Suprapubic skin (tissue), 4 donors: Measurements from ENCODE around the gene ACER2. TPM values are rescaled to one million over a fixed set of nuclear protein-coding genes. Genes with fewer than 3 reads are reported as not detected.

Experiments used
- DNase-seq, 2 donors: peaks; one replicate each; pipeline ENCODE4 v3.0.0-alpha.2; 2019; ENCODE audit warnings: low spot score in 2 of 2
- H3K27ac ChIP-seq: fragments of 200-600 bp; sonication (generic); one replicate; pipeline ENCODE4 v1.5.1; 2019
- H3K27me3 ChIP-seq: fragments of 200-600 bp; sonication (generic); one replicate; pipeline ENCODE4 v1.5.1; 2019
- H3K36me3 ChIP-seq: fragments of 200-600 bp; sonication (generic); one replicate; pipeline ENCODE4 v1.5.1; 2019
- H3K4me1 ChIP-seq: fragments of 200-600 bp; sonication (generic); one replicate; pipeline ENCODE4 v1.5.1; 2019
- H3K4me3 ChIP-seq: fragments of 200-600 bp; sonication (generic); one replicate; pipeline ENCODE4 v1.5.1; 2019; ENCODE audit warnings: mild to moderate bottlenecking
- H3K9me3 ChIP-seq: fragments of 200-600 bp; sonication (generic); one replicate; pipeline ENCODE4 v1.5.1; 2019
- EP300 ChIP-seq: sonication (generic); formaldehyde crosslinking; IDR thresholded peaks from one replicate; pipeline ENCODE4 v1.6.1; 2017; ENCODE audit warnings: antibody characterized with exemption
- POLR2A ChIP-seq, 2 donors: fragments of 450-650 bp; IDR thresholded peaks; one replicate each; pipeline ENCODE4 v1.6.1; 2017; ENCODE audit warnings: antibody characterized with exemption in 2 of 2, mild to moderate bottlenecking in 2 of 2, moderate library complexity in 2 of 2
- POLR2AphosphoS5 ChIP-seq, 3 donors: sonication (generic); formaldehyde crosslinking; IDR thresholded peaks; one replicate each; pipeline ENCODE4 v1.6.1; 2017; ENCODE audit warnings: antibody characterized with exemption in 3 of 3
- WGBS: methylation state at CpG from one replicate; pipeline ENCODE4 v1.1.5; 2018; 5-methylcytosine and 5-hydroxymethylcytosine counted together
- total RNA-seq, 4 donors: library from RNA; depleted of rRNA; stranded (reverse); fragments of >200 nt; gene quantifications; one replicate each; pipeline ENCODE4 v1.1.0, GENCODE V29; 2016
- TF ChIP-seq, protein P1 (sequence below), 2 donors: fragments of 200-600 bp in 1 of 2; fragments of 450-650 bp in 1 of 2; sonication (generic) in 1 of 2; IDR thresholded peaks; one replicate each; pipeline ENCODE4 v1.5.1; 2016 to 2019; ENCODE audit warnings: antibody characterized with exemption in 2 of 2, mild to moderate bottlenecking in 1 of 2, moderate library complexity in 1 of 2

The ACER2 gene
- total RNA-seq, 4 donors from 2014 or later = 12.1 to 18.8 (median 14.8) TPM

GRCh38 chr9:19420877-19421276 is 12.1 kb downstream of the ACER2 start:
- no peak for TF ChIP-seq POLR2A (IDR thresholded peaks at IDR 0.05)
- no peak for TF ChIP-seq EP300
- TF ChIP-seq, protein P1, sequence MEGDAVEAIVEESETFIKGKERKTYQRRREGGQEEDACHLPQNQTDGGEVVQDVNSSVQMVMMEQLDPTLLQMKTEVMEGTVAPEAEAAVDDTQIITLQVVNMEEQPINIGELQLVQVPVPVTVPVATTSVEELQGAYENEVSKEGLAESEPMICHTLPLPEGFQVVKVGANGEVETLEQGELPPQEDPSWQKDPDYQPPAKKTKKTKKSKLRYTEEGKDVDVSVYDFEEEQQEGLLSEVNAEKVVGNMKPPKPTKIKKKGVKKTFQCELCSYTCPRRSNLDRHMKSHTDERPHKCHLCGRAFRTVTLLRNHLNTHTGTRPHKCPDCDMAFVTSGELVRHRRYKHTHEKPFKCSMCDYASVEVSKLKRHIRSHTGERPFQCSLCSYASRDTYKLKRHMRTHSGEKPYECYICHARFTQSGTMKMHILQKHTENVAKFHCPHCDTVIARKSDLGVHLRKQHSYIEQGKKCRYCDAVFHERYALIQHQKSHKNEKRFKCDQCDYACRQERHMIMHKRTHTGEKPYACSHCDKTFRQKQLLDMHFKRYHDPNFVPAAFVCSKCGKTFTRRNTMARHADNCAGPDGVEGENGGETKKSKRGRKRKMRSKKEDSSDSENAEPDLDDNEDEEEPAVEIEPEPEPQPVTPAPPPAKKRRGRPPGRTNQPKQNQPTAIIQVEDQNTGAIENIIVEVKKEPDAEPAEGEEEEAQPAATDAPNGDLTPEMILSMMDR (IDR thresholded peaks at IDR 0.05) = no peak
- no peak for TF ChIP-seq POLR2AphosphoS5 (IDR thresholded peaks at IDR 0.05)
- no peak overlapping the region for H3K4me3 ChIP-seq

GRCh38 chr9:19423163-19423562 is 14.4 kb downstream of the ACER2 start:
- Histone ChIP-seq H3K27me3 (no peaks in the 10 kb centered on the region), H3K9me3 (no peaks in the 10 kb centered on the region), H3K4me3 (no peak overlapping the region), H3K27ac (no peak overlapping the region), H3K36me3 (peaks cover 9% of the 10 kb centered on the region), H3K4me1 (no peaks in the 10 kb centered on the region)
- DNase-seq = no peak
- TF ChIP-seq, protein P1 (IDR thresholded peaks at IDR 0.05) = no peak
- TF ChIP-seq EP300 (no peak), POLR2AphosphoS5 (IDR thresholded peaks at IDR 0.05) (no peak), POLR2A (IDR thresholded peaks at IDR 0.05) (no peak)
- 95% methylated on average over 3 of the region's 3 CpGs for WGBS

More at GRCh38 chr9:19420877-19421276, 12.1 kb downstream of the ACER2 start:
- no peaks in the 10 kb centered on the region for H3K9me3 ChIP-seq
- H3K27me3 ChIP-seq = no peaks in the 10 kb centered on the region
- no peaks in the 10 kb centered on the region for H3K4me1 ChIP-seq
- no peak overlapping the region for H3K27ac ChIP-seq
- H3K36me3 ChIP-seq = peaks cover 8% of the 10 kb centered on the region
- WGBS = 100% methylated on average over 1 of the region's 1 CpG
- DNase-seq = no peak

- DNase-seq = no peak
- WGBS = 57% methylated on average over 3 of the region's 3 CpGs
Measured at GRCh38 chr9:19424176-19424779, 15.5 kb downstream of the ACER2 start.

DNA sequence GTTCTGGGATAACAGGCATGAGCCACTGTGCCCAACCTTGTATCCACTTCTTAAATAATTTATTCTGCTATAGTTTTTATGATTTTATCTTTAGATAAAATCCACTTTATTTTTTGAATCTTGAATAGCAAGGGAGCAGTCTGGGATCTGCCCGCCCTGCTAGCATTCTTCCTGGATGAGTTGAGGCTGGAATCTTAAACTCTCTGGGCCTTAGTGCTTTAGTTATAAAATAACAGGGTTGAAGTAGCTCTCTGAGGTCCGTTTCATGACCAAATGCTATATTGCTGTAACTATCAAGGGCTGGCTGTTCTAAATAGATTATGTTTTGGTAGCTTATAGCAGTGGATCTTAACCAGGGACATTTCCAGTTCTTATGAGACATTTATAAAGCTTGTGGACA is 20.8 kb downstream of the ACER2 start:
- DNase-seq = no peak
- 84% methylated on average over 2 of the region's 2 CpGs for whole genome bisulfite sequencing
- peaks cover 9% of the 10 kb centered on the region for H3K36me3 ChIP-seq

More at GRCh38 chr9:19424176-19424779, 15.5 kb downstream of the ACER2 start:
- Histone ChIP-seq H3K4me3 (no peak overlapping the region), H3K27ac (no peak overlapping the region), H3K4me1 (no peaks in the 10 kb centered on the region), H3K9me3 (no peaks in the 10 kb centered on the region), H3K36me3 (peaks cover 9% of the 10 kb centered on the region), H3K27me3 (no peaks in the 10 kb centered on the region)
- TF ChIP-seq, protein P1 (IDR thresholded peaks at IDR 0.05) = no peak
- TF ChIP-seq EP300 = no peak
- no peak for TF ChIP-seq POLR2AphosphoS5 (IDR thresholded peaks at IDR 0.05)
- no peak for TF ChIP-seq POLR2A (IDR thresholded peaks at IDR 0.05)

GRCh38 chr9:19430201-19430760 is 21.5 kb downstream of the ACER2 start:
- Histone ChIP-seq H3K27ac (no peak overlapping the region), H3K4me3 (no peak overlapping the region), H3K27me3 (no peaks in the 10 kb centered on the region), H3K9me3 (no peaks in the 10 kb centered on the region), H3K36me3 (peaks cover 8% of the 10 kb centered on the region), H3K4me1 (no peaks in the 10 kb centered on the region)
- DNase-seq = no peak
- 100% methylated on average over 2 of the region's 2 CpGs for WGBS
- TF ChIP-seq POLR2AphosphoS5 (IDR thresholded peaks at IDR 0.05) (no peak), EP300 (no peak), POLR2A (IDR thresholded peaks at IDR 0.05) (no peak)
- TF ChIP-seq, protein P1 (IDR thresholded peaks at IDR 0.05) = no peak

More for the DNA sequence above, 20.8 kb downstream of the ACER2 start:
- no peaks in the 10 kb centered on the region for H3K4me1 ChIP-seq
- TF ChIP-seq POLR2A (IDR thresholded peaks at IDR 0.05) = no peak
- TF ChIP-seq, protein P1 (IDR thresholded peaks at IDR 0.05) = no peak
- TF ChIP-seq EP300 = no peak
- no peak for TF ChIP-seq POLR2AphosphoS5 (IDR thresholded peaks at IDR 0.05)
- H3K27ac ChIP-seq = no peak overlapping the region
- H3K9me3 ChIP-seq = no peaks in the 10 kb centered on the region
- no peaks in the 10 kb centered on the region for H3K27me3 ChIP-seq
- H3K4me3 ChIP-seq = no peak overlapping the region
